Posterior cingulate gyrus (tissue), 11 donors: Measurements from ENCODE around the gene C17orf113.
A peak's percentile ranks its signal among the peaks of the same experiment; 100 is the strongest.

ENCODE experiments used
- DNase-seq, 10 donors: peaks; one replicate each; pipeline versions ENCODE4 v3.0.0 to v3.0.0-alpha.2; 2020 to 2021; ENCODE audit warnings: mixed read lengths in 3 of 10
- intact Hi-C: fragments of 100-400 bp; cut with DNase I; formaldehyde crosslinking; loops from one replicate; pipeline ENCODE4 v1.15.1; 2023

C17orf113 gene

GRCh38 chr17:42075789-42076188 is 25.4 kb upstream of the C17orf113 start:
- intact Hi-C loops: no loop called here
- DNase-seq: no peak

DNA sequence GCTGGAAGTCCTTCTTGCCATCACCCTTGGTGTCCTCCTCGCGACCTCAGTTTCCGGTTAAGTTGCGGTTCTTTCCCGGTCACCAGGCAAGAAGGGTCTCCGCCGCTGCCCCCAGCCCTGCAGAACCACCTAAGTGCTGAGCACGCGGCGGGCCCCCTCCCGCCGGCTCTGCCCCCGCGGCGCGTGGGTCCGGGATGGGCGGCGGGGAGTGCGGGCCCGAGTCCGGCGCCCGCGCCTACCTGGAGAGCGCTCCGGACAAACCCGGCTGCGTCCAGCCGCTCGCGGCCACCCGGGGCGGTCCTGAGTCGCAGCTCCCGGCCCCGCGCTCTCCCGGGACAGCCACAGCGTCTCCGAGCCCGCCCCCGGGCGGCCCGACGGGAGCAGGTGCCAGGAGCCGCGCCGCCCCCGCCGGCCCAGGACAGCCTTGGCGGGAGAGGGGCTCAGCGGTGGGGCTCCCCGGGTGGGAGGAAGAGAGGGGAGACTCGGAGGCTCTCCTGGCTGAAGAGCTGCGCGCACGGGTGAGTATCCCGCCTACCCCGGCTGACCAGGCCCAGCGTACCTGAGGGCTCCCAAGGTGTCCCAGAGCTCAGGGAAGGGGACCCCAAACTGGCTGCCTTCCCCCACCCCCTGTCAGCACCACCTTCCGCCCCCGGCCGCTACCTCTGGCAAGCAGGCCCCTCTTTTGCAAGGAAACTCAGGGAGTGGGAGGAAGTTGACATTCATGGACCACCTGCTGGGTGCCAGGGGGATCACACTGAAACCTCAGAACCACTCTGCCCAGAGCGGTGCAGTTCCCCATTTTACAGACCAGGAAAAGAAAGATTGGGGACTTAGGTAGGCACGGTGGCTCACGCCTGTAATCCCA is 22.2 kb upstream of the C17orf113 start:
- DNase-seq: no peak
- intact Hi-C loops: no loop called here

DNA sequence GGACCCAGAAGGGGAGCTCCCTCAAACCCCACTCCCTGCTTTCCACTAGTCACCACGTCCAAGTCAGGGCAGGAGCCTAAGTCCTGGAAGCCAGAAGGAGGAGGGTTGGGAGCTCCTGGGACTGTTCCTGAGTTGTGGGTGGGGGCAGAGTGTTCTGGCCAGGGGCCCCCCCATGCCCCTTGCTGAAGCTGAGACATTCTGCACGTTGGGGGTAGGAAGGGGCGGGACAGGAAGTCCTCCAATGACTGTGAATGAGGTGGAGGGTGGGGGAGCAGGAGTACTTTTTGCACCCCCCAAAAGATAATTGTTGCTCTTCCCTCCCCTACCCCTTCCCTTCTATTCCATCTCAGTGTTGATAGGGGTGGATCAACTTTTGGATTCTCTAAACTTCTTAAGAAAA is 21.4 kb upstream of the C17orf113 start:
- intact Hi-C loops: no loop called here

DNA sequence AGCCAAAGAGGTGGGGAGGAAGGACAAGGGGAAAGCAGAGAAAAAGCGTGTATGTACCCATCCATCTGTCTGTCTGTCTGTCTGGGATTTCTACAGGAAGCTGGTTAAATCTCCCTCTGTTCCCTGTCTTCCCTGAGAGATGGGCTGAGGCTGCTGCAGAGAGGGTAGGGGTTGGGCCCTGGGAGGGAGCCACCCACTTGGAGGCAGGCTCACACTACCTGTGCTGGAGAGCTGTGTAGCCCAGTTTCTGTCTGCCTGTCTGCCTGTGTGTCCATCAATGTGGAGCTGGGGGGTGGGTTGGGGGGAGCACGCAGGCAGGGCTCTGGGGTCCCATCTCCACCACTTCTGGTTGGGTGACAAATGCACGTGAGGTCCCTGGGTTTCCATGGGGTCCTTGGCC is 18.6 kb upstream of the C17orf113 start:
- intact Hi-C loops: no loop called here
- DNase-seq: no peak

More for the DNA sequence above, 21.4 kb upstream of the C17orf113 start:
- DNase-seq: no peak

DNA sequence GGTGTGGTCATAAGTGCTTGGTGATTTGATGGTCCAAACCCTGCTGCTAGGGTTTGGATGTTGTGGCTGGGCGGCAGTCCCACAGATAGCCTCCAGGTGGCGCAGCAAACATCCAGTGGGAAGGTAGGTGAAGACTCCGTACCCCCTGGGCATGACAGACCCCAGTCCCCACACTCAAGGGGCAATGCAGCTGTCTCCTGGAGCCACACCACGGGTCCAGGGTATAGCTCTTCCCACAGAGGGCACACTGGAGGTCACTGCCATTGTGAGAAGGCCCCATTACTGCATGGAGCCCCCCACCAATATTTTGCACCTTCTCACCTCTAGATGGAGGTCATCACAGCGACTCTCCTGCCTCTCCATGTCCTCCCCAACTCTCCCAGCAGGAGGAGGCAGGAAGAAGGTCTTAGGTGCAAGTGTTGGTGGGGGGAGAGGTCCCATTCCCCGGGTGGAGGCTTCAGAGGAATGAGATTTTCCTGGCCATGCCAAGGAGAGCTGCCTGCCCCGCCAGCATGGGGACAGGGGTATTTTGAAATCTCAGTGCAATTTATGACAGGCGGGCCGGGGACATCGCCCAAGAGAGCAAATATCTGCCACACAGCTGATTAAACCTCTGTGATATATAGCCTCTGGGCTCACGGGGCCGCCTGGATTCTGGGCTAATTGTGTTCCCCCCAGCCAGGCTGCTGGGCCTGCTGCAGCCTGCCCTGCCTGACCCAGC is 17.1 kb upstream of the C17orf113 start:
- intact Hi-C loops: loop anchor here (1.0 kb wide), 1 partner anchor 34 kb away; no protein-coding TSS in a partner anchor
- DNase-seq: peak in 9 of 10 donors; percentile 14 to 91 (median 69)

GRCh38 chr17:42065201-42065600 is 14.8 kb upstream of the C17orf113 start:
- no peak for DNase-seq
- intact Hi-C loops: no loop called here

DNA sequence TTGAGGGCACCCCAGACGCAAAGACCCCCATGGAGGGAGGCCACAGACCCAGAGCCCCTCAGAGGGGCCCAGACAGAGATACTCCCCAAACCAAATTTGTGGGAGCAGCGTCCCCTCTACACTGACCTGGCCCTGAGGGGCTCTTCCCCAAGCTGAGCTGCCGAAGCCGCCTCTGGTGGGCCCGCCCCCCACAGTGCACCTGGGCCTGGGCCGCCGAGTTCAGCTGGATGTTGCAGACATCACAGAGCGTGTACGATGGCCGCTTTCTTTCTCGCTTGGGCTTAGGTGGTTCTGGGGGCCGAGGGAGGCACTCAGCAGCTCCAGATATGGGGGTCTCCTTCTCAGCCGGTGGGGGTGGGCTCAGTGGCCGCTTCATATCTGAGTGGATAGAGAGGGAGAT is 12.3 kb upstream of the C17orf113 start:
- intact Hi-C loops: no loop called here
- DNase-seq: no peak

DNA sequence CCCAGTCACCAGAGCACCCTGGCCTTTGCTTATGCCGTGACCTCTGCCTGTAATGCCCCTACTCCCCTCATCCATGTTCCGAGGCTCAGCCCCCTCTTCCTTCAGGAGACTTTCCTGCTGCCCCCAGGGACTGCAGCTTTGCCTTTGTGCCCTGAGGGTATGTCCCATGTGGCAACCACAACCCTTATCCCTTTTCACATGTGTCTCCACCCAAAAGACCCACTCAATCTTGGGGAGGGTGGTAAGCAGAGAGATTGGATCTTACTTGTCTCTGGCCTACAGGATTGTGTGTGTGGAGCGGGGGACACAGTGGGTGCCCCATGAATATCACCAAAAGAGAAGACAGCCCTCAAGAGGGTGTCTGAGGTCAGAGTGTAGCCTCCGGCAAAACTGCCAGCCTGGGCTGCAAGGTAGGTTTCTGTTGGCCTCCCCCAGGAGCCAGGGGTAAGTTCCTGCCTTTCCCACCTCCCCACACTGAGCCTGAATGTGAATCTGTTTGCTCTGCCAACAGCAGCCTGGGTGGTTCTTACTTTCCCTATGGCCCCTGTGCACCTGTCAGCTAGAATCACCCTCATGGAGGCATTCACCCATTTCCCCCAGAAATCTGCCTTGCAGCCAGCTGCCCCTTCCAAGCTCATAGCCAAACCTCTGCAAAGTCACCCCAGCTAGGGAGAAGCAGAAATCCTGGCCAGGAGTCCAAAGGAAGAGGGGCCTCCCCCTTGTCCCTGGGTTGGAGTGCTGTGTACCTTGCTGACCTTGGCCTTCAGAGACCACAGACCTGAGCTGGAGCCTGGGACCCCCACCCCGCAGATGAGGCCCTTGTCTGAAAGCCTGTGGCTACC is 11.5 kb upstream of the C17orf113 start:
- intact Hi-C loops: no loop called here
- no peak for DNase-seq

DNA sequence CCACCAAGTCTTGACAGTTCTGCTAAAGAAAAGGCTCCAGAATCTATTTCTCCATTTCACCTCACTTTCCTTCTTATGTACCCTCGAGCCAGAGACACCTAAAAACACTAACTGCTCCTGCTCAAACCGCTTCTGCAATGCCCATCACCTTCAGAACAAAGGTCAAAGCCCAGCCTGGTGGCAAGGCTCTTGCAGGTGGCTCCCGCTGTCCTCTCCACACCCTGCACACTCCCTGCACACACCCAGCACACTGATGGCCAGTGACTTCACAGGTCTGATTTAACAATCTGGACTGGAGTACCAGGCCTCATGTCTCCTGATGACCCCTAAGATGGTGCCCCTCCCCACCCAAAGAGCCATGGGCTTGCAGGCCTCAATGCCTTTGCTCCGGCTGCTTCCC is 9.8 kb upstream of the C17orf113 start:
- no peak for DNase-seq
- intact Hi-C loops: no loop called here

GRCh38 chr17:42059815-42060214 is 9.4 kb upstream of the C17orf113 start:
- no peak for DNase-seq
- intact Hi-C loops: no loop called here

GRCh38 chr17:42058063-42058462 is 7.7 kb upstream of the C17orf113 start:
- DNase-seq: no peak
- intact Hi-C loops: no loop called here

GRCh38 chr17:42056635-42057034 is 6.2 kb upstream of the C17orf113 start:
- no peak for DNase-seq
- intact Hi-C loops: no loop called here

DNA sequence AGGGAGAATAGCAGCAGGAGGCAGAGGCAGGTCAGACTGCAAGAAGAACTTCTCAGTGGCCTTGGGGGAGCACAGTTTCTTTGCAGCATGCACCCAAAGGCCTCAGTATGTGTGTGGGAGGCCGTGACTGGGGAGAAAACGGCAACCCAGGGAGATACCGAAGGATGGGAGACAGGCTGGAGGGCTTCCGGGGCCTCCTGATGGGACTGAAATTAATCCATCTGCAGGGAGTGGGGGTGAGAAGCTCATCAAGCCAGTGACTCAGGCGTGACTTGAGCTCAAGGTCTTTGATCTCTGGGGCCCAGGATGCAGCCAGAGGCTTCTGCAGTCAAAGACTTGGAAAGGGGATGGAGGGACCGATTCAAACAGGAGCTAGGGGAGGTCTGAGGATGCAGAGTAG is 5.1 kb upstream of the C17orf113 start:
- intact Hi-C loops: no loop called here
- DNase-seq: no peak

DNA sequence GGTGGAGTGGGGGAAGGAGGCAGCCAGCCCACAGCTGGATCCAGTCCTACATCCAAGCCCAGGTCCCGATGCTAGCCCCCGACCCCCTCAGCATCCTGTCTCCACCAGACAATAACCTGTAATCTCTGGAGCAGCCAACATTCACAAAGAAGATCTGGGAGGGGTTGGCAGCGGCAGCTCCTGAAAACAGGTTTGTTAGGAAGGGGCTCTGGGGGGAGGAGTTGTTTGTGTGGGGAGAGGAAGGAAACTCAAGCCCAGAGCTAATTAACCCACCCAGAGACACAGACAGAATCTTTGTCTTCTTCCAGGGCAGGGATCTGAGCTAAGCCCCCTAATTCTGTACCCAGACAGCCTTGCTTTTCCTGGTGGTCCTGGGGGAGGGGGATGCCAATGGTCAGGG is 4.6 kb upstream of the C17orf113 start:
- intact Hi-C loops: no loop called here
- no peak for DNase-seq

DNA sequence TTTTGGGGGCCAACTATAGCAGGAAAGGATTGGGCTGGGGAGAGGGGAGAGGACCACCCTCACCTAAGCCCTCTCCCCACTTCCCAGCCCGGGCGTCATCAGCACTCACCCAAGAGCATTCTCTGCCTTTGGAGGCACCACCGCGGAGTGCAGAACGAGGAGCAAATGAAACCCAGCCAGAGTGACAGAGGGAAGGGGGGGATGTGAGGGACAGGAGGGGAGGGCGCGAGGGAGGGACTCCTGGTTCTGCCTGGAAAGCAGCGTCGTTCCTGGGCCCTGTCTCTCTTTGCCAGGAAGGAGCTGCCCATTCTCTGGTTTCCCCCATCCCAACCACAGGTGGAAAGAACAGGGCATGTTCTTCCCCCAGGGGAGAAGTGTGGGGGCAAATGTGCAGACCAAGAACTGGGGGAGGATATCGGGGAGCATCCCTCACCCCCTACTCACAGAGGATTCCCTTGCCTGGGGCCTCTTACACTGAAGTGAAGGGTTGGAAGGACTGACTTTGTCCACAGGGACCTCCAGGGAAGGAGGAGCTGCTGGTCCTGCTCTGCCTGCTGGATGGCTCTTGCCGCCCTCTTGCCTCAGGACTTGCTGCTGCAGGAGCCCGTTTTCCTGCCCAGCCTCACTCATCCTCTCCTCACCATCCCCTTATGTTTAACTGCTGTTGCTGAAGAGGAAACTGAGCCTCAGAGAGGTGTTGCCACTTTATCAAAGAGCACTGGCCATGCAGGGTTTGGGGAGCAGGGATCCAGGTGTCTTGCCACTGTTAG is 3.5 kb upstream of the C17orf113 start:
- intact Hi-C loops: no loop called here
- no peak for DNase-seq

DNA sequence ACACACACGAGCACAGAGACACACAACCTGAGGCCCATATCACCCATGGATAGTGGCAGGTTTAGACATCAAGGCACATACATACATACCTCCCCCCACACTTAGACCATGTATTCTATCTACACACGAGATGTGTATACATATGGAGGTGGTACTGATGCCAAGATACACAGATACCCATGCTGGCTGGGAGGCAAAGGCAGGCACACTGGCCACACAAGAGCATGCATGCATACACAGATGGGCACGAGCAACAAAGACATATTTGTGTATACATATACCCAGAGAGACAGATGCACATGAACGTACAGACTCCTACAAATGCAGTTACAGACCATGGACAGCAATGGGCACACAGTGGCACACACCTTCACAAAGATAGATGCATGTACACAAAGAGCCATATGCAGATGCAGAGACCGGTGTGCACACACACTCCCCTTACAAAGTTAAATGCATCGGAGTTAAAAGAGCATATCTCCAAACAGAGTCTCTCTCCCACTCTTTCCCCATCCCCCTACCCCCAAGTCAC is 2.0 kb upstream of the C17orf113 start:
- intact Hi-C loops: no loop called here

DNA sequence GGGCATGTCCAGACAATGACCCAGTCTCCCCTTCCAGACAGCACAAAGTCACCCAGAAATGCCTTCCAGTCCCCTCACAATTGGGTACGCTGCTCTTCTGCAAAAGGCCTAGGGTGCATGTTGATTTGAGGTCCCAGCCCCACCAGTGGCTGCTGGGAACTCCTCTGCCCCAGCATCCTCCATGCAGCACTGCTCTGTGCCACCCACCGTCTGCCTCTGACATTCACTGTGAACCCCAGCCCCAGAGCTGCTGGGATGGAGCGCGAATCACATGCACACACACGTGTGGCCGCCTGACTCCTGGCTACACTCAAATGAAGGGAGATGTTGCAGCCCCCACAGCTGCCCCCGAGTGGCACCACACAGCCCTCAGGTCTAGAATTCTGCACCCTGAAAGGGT is 1.2 kb upstream of the C17orf113 start:
- no peak for DNase-seq
- intact Hi-C loops: no loop called here

More for the DNA sequence above, 2.0 kb upstream of the C17orf113 start:
- DNase-seq: no peak

GRCh38 chr17:42051013-42051400 is 606 bp upstream of the C17orf113 start:
- DNase-seq: no peak
- intact Hi-C loops: no loop called here

GRCh38 chr17:42049834-42050392 is 488 bp downstream of the C17orf113 start:
- DNase-seq: no peak
- intact Hi-C loops: no loop called here

GRCh38 chr17:42047343-42047742 is 3.1 kb downstream of the C17orf113 start:
- no peak for DNase-seq
- intact Hi-C loops: no loop called here
